ENCODE results near the gene ARRB1. TPM values are rescaled to one million over a fixed set of nuclear protein-coding genes. Genes with fewer than 3 reads are reported as not detected.

ARRB1 gene
- polyA plus RNA-seq, 2 donors = 4.9 to 5.0 TPM

DNA sequence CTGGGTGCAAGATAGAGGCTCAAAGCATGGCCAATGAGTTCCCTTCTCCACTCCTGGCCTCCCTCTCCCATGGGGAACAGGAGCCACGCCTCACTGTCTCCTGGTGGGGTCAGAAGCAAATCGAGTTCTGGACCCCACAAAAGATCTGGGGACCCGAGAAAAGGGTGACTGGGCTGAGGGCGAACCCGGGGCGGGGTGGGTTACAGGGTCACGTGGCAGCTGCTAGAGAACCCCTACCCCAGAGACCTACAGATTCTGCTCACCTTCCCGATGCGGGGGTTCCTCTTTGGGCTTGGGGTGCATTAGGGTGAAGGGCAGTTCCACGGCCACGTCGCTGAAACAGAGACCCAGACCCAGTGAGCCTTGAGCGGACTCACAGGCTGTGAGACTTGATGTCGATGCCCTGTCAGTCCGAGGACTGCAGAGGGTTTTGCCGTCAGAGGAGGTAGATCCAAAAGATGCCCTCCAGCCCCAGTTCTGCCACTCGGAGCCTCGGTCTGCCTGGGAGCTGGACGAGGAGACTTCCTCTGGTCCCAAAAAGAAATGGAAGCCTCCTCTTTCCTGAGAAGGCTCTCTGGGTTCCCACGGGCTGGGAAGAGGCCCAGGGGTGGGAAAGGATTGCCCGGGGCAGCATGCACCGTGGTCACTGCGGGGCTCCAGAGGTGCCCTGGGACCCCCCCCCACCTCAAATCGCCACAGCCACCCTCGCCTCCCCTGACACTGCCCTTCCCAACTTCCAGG lies 82.7 kb downstream of the ARRB1 start:
- H3K27ac ChIP-seq (ENCODE audit: low read depth in 2 of 2, low read length in 1 of 2) = no peak overlapping the region
- peaks cover 4 to 5% of the 10 kb centered on the region in 2 donors for H3K36me3 ChIP-seq (ENCODE audit: control insufficient read depth in 2 of 2, insufficient read depth in 2 of 2, low read length in 1 of 2)
- no peaks in the 10 kb centered on the region for H3K9me3 ChIP-seq (ENCODE audit: control insufficient read depth in 2 of 2, insufficient read depth in 1 of 2, low read depth in 1 of 2, low read length in 1 of 2)
- H3K4me3 ChIP-seq (ENCODE audit: low read depth in 1 of 2, low read length in 2 of 2) = no peak overlapping the region
- H3K27me3 ChIP-seq (ENCODE audit: control insufficient read depth in 1 of 2, insufficient read depth in 2 of 2, low read length in 2 of 2) = no peaks in the 10 kb centered on the region
- no peaks in the 10 kb centered on the region for H3K4me1 ChIP-seq (ENCODE audit: control insufficient read depth in 2 of 2, insufficient read depth in 2 of 2, low read length in 1 of 2)
- WGBS, 2 donors = 90 to 92% methylated on average over 24 to 25 of the region's 25 CpGs

DNA sequence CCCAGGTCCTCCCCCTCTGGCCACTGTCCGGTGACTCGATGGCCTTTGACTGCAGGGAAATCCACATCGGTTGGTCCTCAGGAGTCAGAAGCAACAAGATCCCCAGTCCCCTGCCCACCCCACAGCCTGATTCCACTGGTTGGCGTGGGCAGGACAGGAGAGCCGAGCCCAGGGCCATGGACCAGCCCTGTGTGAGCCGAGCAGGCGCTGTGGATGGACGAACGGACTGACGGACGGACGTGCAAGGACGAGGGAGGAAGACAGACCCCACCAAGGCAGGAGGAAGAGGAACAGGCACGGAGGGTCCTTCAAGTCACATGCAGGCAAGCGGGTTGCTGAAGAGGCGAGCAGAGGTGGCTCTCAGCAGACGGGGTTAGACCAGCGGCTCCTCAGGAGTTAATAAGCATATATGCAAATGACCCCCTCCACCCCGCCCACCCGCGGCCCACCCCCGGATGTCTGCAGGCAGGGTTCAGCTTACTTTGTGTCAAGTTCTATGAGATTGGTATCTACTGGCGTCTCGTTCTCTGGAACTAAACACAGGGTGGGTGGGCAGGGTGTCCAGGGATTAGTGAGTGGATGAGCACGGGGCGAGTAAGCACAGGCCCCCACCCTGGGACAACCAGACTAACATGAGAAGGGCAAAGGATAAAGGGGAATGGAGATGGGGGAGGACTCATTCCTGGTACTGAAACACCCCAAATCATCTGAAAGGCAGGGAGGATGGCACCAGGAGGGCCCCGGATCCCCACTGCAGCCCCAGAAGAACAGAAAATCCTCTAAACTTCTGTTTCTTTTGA lies 84.1 kb downstream of the ARRB1 start:
- 82 to 83% methylated on average over 27 of the region's 27 CpGs for WGBS, 2 donors
- no peak overlapping the region for H3K4me3 ChIP-seq (ENCODE audit: low read depth in 1 of 2, low read length in 2 of 2)
- peaks cover 0 to 8% of the 10 kb centered on the region in 2 donors for H3K4me1 ChIP-seq (ENCODE audit: control insufficient read depth in 2 of 2, insufficient read depth in 2 of 2, low read length in 1 of 2)
- no peaks in the 10 kb centered on the region for H3K9me3 ChIP-seq (ENCODE audit: control insufficient read depth in 2 of 2, insufficient read depth in 1 of 2, low read depth in 1 of 2, low read length in 1 of 2)
- no peaks in the 10 kb centered on the region for H3K27me3 ChIP-seq (ENCODE audit: control insufficient read depth in 1 of 2, insufficient read depth in 2 of 2, low read length in 2 of 2)
- H3K36me3 ChIP-seq (ENCODE audit: control insufficient read depth in 2 of 2, insufficient read depth in 2 of 2, low read length in 1 of 2) = peaks cover 0 to 1% of the 10 kb centered on the region in 2 donors
- no peak overlapping the region for H3K27ac ChIP-seq (ENCODE audit: low read depth in 2 of 2, low read length in 1 of 2)

DNA sequence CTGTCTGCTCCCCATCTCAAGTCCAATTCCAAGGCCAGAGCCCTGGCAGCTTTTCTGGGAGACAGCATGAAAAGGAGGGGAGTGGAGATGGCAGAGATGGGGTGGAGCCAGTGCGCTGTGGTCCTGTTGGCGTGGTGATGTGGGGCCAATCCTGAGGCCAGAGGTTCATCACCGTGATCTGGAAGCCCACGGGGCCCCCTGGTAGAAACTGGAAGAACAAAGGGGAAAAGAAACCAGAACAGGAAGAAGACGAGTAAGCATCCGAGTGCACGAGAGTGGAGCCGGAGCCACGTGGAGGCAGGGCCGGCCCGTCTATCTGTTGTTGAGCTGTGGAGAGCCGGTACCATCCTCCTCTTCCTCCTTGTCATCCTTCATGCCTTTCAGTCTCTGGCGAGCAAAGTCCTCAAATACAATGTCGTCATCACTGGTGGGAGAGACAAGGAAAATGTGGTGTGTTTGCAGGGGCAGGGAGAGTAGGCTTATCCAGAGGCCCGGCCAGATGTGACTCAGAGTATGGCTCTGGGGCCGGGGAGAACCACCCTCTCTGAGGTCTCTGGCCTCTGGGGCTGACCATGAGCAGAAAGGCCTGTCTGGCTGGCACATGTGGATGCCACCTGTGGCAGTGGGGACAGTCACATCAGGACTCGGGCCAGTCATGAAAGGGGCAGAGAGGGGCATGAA lies 85.5 kb downstream of the ARRB1 start:
- Histone ChIP-seq H3K27me3 (ENCODE audit: control insufficient read depth in 1 of 2, insufficient read depth in 2 of 2, low read length in 2 of 2) (no peaks in the 10 kb centered on the region), H3K4me1 (ENCODE audit: control insufficient read depth in 2 of 2, insufficient read depth in 2 of 2, low read length in 1 of 2) (peaks cover 0 to 8% of the 10 kb centered on the region in 2 donors), H3K4me3 (ENCODE audit: low read depth in 1 of 2, low read length in 2 of 2) (no peak overlapping the region), H3K36me3 (ENCODE audit: control insufficient read depth in 2 of 2, insufficient read depth in 2 of 2, low read length in 1 of 2) (peaks cover 0 to 1% of the 10 kb centered on the region in 2 donors), H3K9me3 (ENCODE audit: control insufficient read depth in 2 of 2, insufficient read depth in 1 of 2, low read depth in 1 of 2, low read length in 1 of 2) (no peaks in the 10 kb centered on the region), H3K27ac (ENCODE audit: low read depth in 2 of 2, low read length in 1 of 2) (peak overlapping the region in 1 of 2 donors; percentile 6)
- 72 to 77% methylated on average over 17 of the region's 17 CpGs for WGBS, 2 donors

DNA sequence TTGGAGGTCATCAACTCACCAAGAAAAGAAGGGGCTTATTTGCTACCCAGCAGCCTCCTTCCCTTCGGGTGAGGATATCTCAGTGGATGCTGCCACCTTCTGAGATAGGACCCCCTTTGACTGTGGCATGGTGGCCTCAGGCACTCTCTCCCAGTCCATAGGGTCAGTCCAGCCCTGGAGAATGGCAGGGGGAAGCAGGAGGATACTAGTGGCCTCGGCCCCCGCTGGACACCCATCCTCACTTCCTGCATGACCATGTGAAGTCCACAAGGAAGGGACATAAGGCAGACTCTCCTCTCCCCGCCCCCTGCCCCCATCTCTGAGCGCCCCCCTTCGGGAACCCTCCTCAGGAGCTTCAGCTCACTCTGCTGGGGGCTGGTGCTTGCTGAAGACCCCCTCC lies 86.5 kb downstream of the ARRB1 start:
- no peaks in the 10 kb centered on the region for H3K27me3 ChIP-seq (ENCODE audit: control insufficient read depth in 1 of 2, insufficient read depth in 2 of 2, low read length in 2 of 2)
- H3K36me3 ChIP-seq (ENCODE audit: control insufficient read depth in 2 of 2, insufficient read depth in 2 of 2, low read length in 1 of 2) = peaks cover 0 to 1% of the 10 kb centered on the region in 2 donors
- no peak overlapping the region for H3K4me3 ChIP-seq (ENCODE audit: low read depth in 1 of 2, low read length in 2 of 2)
- peaks cover 0 to 10% of the 10 kb centered on the region in 2 donors for H3K4me1 ChIP-seq (ENCODE audit: control insufficient read depth in 2 of 2, insufficient read depth in 2 of 2, low read length in 1 of 2)
- H3K9me3 ChIP-seq (ENCODE audit: control insufficient read depth in 2 of 2, insufficient read depth in 1 of 2, low read depth in 1 of 2, low read length in 1 of 2) = no peaks in the 10 kb centered on the region
- H3K27ac ChIP-seq (ENCODE audit: low read depth in 2 of 2, low read length in 1 of 2) = no peak overlapping the region
- WGBS, 2 donors = 87 to 92% methylated on average over 6 of the region's 6 CpGs

DNA sequence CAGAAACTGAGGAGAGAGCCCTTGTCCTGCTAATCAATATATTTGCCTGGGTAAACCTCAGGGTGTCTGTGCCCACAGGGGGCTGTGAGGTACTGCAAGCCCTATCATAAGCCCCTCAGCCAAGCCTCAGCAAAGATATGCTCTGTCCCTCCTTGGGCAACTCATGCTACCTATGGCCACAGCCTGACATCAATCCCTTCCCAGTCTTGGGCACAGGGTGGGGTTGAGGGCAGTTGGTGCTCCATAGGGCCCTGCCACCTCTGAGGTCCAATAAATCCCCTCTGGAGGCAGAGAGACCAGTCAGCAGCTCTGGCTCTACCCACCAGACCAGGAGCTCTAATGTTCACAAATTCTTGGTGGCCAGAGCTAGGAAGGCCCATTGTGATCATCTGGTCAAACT lies 87.1 kb downstream of the ARRB1 start:
- no peaks in the 10 kb centered on the region for H3K27me3 ChIP-seq (ENCODE audit: control insufficient read depth in 1 of 2, insufficient read depth in 2 of 2, low read length in 2 of 2)
- peaks cover 0 to 10% of the 10 kb centered on the region in 2 donors for H3K4me1 ChIP-seq (ENCODE audit: control insufficient read depth in 2 of 2, insufficient read depth in 2 of 2, low read length in 1 of 2)
- no peak overlapping the region for H3K4me3 ChIP-seq (ENCODE audit: low read depth in 1 of 2, low read length in 2 of 2)
- no peaks in the 10 kb centered on the region for H3K9me3 ChIP-seq (ENCODE audit: control insufficient read depth in 2 of 2, insufficient read depth in 1 of 2, low read depth in 1 of 2, low read length in 1 of 2)
- no peak overlapping the region for H3K27ac ChIP-seq (ENCODE audit: low read depth in 2 of 2, low read length in 1 of 2)
- H3K36me3 ChIP-seq (ENCODE audit: control insufficient read depth in 2 of 2, insufficient read depth in 2 of 2, low read length in 1 of 2) = peaks cover 0 to 1% of the 10 kb centered on the region in 2 donors

DNA sequence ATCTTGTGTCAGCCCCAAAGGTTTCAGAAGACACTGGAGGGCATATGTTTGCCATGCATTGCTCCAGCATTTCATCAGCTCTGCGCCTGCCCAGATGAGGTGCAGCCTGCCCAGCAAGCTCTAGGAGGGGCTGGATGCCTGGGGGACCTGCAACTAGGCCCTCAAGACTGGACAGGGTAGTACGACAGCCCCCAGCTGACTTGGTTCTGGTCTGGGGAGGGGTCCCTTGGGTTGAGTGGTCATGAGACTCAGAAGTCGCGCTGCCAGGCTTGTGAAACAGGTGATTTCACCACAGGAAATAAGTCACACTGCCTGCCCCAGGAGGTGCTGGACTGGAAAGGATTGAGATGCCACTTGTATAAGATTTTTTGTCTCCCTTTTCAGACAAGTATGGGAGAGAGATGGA lies 87.5 kb downstream of the ARRB1 start:
- Histone ChIP-seq H3K4me3 (ENCODE audit: low read depth in 1 of 2, low read length in 2 of 2) (no peak overlapping the region), H3K27me3 (ENCODE audit: control insufficient read depth in 1 of 2, insufficient read depth in 2 of 2, low read length in 2 of 2) (no peaks in the 10 kb centered on the region), H3K9me3 (ENCODE audit: control insufficient read depth in 2 of 2, insufficient read depth in 1 of 2, low read depth in 1 of 2, low read length in 1 of 2) (no peaks in the 10 kb centered on the region), H3K27ac (ENCODE audit: low read depth in 2 of 2, low read length in 1 of 2) (no peak overlapping the region), H3K36me3 (ENCODE audit: control insufficient read depth in 2 of 2, insufficient read depth in 2 of 2, low read length in 1 of 2) (peaks cover 0 to 1% of the 10 kb centered on the region in 2 donors), H3K4me1 (ENCODE audit: control insufficient read depth in 2 of 2, insufficient read depth in 2 of 2, low read length in 1 of 2) (peaks cover 0 to 10% of the 10 kb centered on the region in 2 donors)
- WGBS, 2 donors = 78% methylated on average over 4 of the region's 4 CpGs

DNA sequence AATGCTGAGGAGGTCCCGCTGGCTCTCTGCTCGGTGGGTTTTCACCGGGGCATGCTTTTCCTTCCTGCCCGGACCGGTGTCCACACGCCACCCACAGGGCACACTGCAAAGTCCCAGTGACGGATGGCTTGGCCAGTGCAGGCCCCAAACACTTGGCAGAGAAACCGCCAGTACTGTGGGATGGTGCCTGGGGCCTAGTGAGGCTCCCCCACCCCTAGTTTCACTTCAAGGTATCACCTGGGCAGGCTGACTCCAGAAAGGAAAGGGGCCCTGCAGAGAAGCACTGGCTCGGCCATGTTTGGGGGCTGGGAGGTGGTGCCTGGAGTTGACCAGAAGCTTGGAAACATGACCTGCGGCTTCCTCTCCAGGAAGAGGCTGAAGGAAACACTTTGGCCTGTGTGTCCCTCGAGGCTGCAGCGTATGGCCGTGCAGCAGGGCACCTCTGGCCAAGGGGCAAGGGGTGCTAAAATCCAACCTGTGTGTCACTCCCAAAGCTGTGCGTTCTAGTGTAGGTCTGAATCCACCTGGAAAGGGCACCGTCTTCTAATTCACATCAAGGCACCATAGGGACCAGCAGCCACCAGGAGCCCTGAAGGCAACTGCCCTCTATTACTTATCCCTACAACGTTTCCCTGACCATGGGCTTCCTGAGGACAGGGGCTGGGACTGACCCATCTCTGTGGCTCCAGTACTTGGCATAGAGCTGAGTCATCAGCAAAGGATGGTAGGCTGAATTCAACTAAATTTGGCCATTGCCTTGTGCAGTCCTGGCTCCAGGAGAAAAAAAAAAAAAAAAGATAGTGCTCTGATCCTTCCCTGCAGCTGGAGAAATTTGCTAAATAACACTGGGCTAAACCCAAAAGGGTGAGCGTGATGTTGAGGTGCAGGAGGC lies 88.3 kb downstream of the ARRB1 start:
- no peaks in the 10 kb centered on the region for H3K27me3 ChIP-seq (ENCODE audit: control insufficient read depth in 1 of 2, insufficient read depth in 2 of 2, low read length in 2 of 2)
- WGBS, 2 donors = 64 to 73% methylated on average over 17 of the region's 17 CpGs
- peaks cover 0 to 10% of the 10 kb centered on the region in 2 donors for H3K4me1 ChIP-seq (ENCODE audit: control insufficient read depth in 2 of 2, insufficient read depth in 2 of 2, low read length in 1 of 2)
- H3K36me3 ChIP-seq (ENCODE audit: control insufficient read depth in 2 of 2, insufficient read depth in 2 of 2, low read length in 1 of 2) = peaks cover 0 to 1% of the 10 kb centered on the region in 2 donors
- no peaks in the 10 kb centered on the region for H3K9me3 ChIP-seq (ENCODE audit: control insufficient read depth in 2 of 2, insufficient read depth in 1 of 2, low read depth in 1 of 2, low read length in 1 of 2)
- H3K4me3 ChIP-seq (ENCODE audit: low read depth in 1 of 2, low read length in 2 of 2) = no peak overlapping the region
- H3K27ac ChIP-seq (ENCODE audit: low read depth in 2 of 2, low read length in 1 of 2) = no peak overlapping the region

DNA sequence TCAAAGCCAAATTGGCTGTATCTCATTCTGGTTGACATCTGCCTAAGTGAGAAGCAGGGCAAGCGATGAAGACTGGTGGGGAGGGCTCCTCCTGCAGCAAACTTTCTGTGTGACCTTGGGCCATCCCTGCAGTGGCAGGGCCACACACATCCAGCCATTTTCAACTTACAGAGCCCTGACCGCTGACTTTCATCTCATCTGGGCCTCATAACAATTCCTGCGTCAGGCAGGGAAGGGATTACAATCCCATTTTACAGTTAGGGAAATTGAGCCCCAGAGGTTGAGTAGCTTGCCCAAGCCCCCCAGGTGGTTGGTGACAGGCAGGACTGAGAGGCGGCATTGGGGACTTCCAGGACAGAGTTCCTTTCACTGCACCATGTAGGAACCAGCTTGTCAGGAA lies 89.0 kb downstream of the ARRB1 start:
- Histone ChIP-seq H3K27me3 (ENCODE audit: control insufficient read depth in 1 of 2, insufficient read depth in 2 of 2, low read length in 2 of 2) (no peaks in the 10 kb centered on the region), H3K4me1 (ENCODE audit: control insufficient read depth in 2 of 2, insufficient read depth in 2 of 2, low read length in 1 of 2) (peaks cover 0 to 10% of the 10 kb centered on the region in 2 donors), H3K36me3 (ENCODE audit: control insufficient read depth in 2 of 2, insufficient read depth in 2 of 2, low read length in 1 of 2) (peaks cover 0 to 1% of the 10 kb centered on the region in 2 donors), H3K9me3 (ENCODE audit: control insufficient read depth in 2 of 2, insufficient read depth in 1 of 2, low read depth in 1 of 2, low read length in 1 of 2) (no peaks in the 10 kb centered on the region), H3K27ac (ENCODE audit: low read depth in 2 of 2, low read length in 1 of 2) (no peak overlapping the region), H3K4me3 (ENCODE audit: low read depth in 1 of 2, low read length in 2 of 2) (no peak overlapping the region)
- 79 to 87% methylated on average over 4 of the region's 4 CpGs for WGBS, 2 donors

DNA sequence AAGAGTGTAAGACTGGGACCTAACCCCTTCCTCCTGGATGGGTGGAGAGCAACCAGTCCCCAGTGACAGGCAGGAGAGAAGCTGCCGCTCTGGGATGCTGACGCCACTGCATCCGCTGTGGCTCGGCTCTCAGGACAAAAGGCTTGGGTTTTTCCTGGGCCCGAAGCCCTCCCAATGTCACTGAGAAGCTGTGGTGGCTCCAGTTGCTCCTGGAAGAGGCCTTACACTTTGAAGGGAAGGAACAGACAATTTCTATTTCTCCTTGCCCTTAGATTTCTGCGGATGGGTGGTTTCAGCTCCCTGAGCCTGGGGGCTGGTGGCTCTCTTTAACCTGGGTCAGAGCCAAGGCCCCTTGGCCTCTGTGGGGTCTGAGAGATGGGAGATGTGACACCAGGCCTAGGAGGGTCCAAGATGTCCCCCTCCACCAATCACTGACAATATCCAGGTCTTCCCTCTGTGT lies 89.5 kb downstream of the ARRB1 start:
- Histone ChIP-seq H3K27me3 (ENCODE audit: control insufficient read depth in 1 of 2, insufficient read depth in 2 of 2, low read length in 2 of 2) (no peaks in the 10 kb centered on the region), H3K36me3 (ENCODE audit: control insufficient read depth in 2 of 2, insufficient read depth in 2 of 2, low read length in 1 of 2) (peaks cover 0 to 1% of the 10 kb centered on the region in 2 donors), H3K4me1 (ENCODE audit: control insufficient read depth in 2 of 2, insufficient read depth in 2 of 2, low read length in 1 of 2) (peaks cover 0 to 10% of the 10 kb centered on the region in 2 donors), H3K4me3 (ENCODE audit: low read depth in 1 of 2, low read length in 2 of 2) (no peak overlapping the region), H3K9me3 (ENCODE audit: control insufficient read depth in 2 of 2, insufficient read depth in 1 of 2, low read depth in 1 of 2, low read length in 1 of 2) (no peaks in the 10 kb centered on the region), H3K27ac (ENCODE audit: low read depth in 2 of 2, low read length in 1 of 2) (no peak overlapping the region)
- 85 to 86% methylated on average over 6 of the region's 6 CpGs for WGBS, 2 donors
